K562 (cell line): ENCODE measurements around the gene ADM5. TPM values are rescaled to one million over a fixed set of nuclear protein-coding genes. Genes with fewer than 3 reads are reported as not detected.

Source experiments
- CBFB ChIP-seq: sonication (generic); formaldehyde crosslinking; IDR thresholded peaks from 2 replicates; pipeline ENCODE4 v1.4.0; 2020; ENCODE audit warnings: mild to moderate bottlenecking, missing genetic modification reagents
- CBX3 ChIP-seq, 2 experiments: IDR thresholded peaks; 1 replicate in 1 of 2; 2 replicates in 1 of 2; pipeline ENCODE4 v1.6.1; 2012; ENCODE audit warnings: inconsistent platforms in 2 of 2, low read length in 2 of 2, borderline replicate concordance in 1 of 2, control low read depth in 1 of 2
- E2F3 ChIP-seq: fragments of 250-450 bp; sonication (Bioruptor Pico); IDR thresholded peaks from 2 replicates; pipeline ENCODE4 v1.4.0; 2020; ENCODE audit warnings: mild to moderate bottlenecking
- HIVEP1 ChIP-seq: fragments of 250-450 bp; sonication (Bioruptor Pico); IDR thresholded peaks from 2 replicates; pipeline ENCODE4 v1.4.0; 2020; ENCODE audit warnings: mild to moderate bottlenecking
- KAT7 ChIP-seq: sonication (generic); formaldehyde crosslinking; IDR thresholded peaks from 2 replicates; pipeline ENCODE4 v1.8.0; 2022; ENCODE audit warnings: missing genetic modification reagents, mild to moderate bottlenecking, borderline replicate concordance
- OTX1 ChIP-seq: fragments of 450-650 bp; formaldehyde crosslinking; IDR thresholded peaks from 2 replicates; pipeline ENCODE4 v1.4.0; 2022; ENCODE audit warnings: mild to moderate bottlenecking
- PHF8 ChIP-seq: fragments of 200-600 bp; sonication (generic); IDR thresholded peaks from 2 replicates; pipeline ENCODE4 v1.6.1; 2012; ENCODE audit warnings: mixed run types, mild to moderate bottlenecking, inconsistent platforms, low read length, moderate library complexity, borderline replicate concordance
- PTBP1 ChIP-seq: fragments of 200-400 bp; formaldehyde crosslinking; IDR thresholded peaks from 2 replicates; pipeline ENCODE4 v1.6.1; 2017; ENCODE audit warnings: low read depth, low read length
- PYGO2 ChIP-seq: fragments of 450-650 bp; IDR thresholded peaks from 2 replicates; pipeline ENCODE4 v1.6.1; 2016; ENCODE audit warnings: mild to moderate bottlenecking, missing genetic modification characterization, moderate library complexity, missing compliant biosample characterization
- SRSF1 ChIP-seq: fragments of 200-400 bp; formaldehyde crosslinking; IDR thresholded peaks from 2 replicates; pipeline ENCODE4 v1.6.1; 2017; ENCODE audit warnings: mild to moderate bottlenecking, low read depth, low read length, moderate library complexity
- ZNF717 ChIP-seq: fragments of 250-450 bp; sonication (Bioruptor Pico); IDR thresholded peaks from 2 replicates; pipeline ENCODE4 v1.5.0; 2021
- ZNF778 ChIP-seq: fragments of 450-650 bp; formaldehyde crosslinking; IDR thresholded peaks from 2 replicates; pipeline ENCODE4 v1.4.0; 2020; ENCODE audit warnings: mild to moderate bottlenecking, moderate library complexity
- polyA plus RNA-seq, 8 experiments: library from polyadenylated mRNA; depleted of rRNA in 4 of 8; stranded (reverse) in 5 of 8; unstranded in 3 of 8; fragments of >200 nt; fragmentation: Nextera tagmentation in 2 of 8; fragmentation: Illumina TruSeq in 1 of 8; extraction: Ambion mirVana in 2 of 8; extraction: Trizol in 1 of 8; gene quantifications; 2 replicates each; pipeline versions ENCODE4 v1.2.1 to v1.2.3, GENCODE V29; 2011 to 2014; ENCODE audit warnings: inconsistent platforms in 1 of 8, missing spikeins in 1 of 8
- total RNA-seq, 7 experiments: library from RNA; depleted of rRNA in 6 of 7; stranded (reverse); fragments of >200 nt in 6 of 7; fragmentation: Illumina TruSeq in 2 of 7; extraction: Trizol in 2 of 7; gene quantifications; 2 replicates each; pipeline versions ENCODE4 v1.2.1 to v1.2.3, GENCODE V29; 2011 to 2021; ENCODE audit warnings: low replicate concordance in 1 of 7
- TF ChIP-seq, protein P1 (sequence below): sonication (generic); formaldehyde crosslinking; IDR thresholded peaks from 2 replicates; pipeline ENCODE4 v1.4.0; 2020; ENCODE audit warnings: mild to moderate bottlenecking, missing genetic modification reagents
- TF ChIP-seq, protein P2 (sequence below): fragments of 250-450 bp; sonication (Bioruptor Pico); IDR thresholded peaks from 2 replicates; pipeline ENCODE4 v1.5.0; 2022; ENCODE audit warnings: mild to moderate bottlenecking
- TF ChIP-seq, protein P3 (sequence below): sonication (generic); formaldehyde crosslinking; IDR thresholded peaks from 2 replicates; pipeline ENCODE4 v1.8.0; 2022; ENCODE audit warnings: missing genetic modification reagents, mild to moderate bottlenecking, borderline replicate concordance
- TF ChIP-seq, protein P4 (sequence below): fragments of 450-650 bp; formaldehyde crosslinking; IDR thresholded peaks from 2 replicates; pipeline ENCODE4 v1.4.0; 2020; ENCODE audit warnings: mild to moderate bottlenecking
- TF ChIP-seq, protein P5 (sequence below): sonication (generic); formaldehyde crosslinking; IDR thresholded peaks from 2 replicates; pipeline ENCODE4 v1.8.0; 2022; ENCODE audit warnings: missing genetic modification reagents, mild to moderate bottlenecking, borderline replicate concordance
- TF ChIP-seq, protein P6 (sequence below): fragments of 250-450 bp; sonication (Bioruptor Pico); IDR thresholded peaks from 2 replicates; pipeline ENCODE4 v1.8.0; 2021; ENCODE audit warnings: borderline replicate concordance, mild to moderate bottlenecking, moderate library complexity; ENCODE audit not compliant: poor library complexity, severe bottlenecking

ADM5 gene
- total and polyA plus RNA-seq, 9 of the 15 experiments (the other 6 are each of a cell fraction or from before 2014, with no cell fraction given): 0.13 to 8.4 (median 2.0) TPM; not detected in 1

DNA sequence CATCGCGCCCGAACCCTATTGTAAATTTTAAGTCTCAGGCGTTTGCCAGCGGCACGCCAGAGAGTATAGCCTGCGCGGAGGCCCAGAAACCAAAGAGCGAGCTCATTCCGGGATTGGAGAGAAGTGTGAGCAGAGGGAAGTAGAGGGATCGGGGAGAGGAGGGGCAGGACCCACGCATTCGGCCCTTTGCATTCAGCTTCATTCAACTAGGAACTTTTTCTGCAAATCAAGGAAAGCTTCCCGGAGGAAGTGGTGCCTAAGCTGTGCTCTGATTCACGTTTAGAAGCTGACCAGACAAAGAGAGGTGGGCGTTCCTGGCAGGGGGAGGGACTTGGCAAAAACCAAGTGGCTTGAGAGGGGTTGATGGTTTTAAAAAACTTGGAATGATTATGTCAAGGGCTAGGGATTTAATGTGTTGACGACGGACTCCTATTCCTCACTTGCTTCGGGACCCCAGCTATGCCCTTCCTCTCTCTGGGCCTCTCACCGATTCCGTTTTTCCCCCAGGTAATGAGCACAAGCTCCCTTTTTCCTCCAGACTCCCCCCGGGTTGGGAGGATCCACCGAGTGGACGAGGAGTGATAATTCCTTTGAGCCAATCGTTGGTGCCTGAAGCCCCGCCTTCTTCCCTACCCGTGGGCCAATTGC lies 13.1 kb upstream of the ADM5 start (continued):
- TF ChIP-seq, protein P1, sequence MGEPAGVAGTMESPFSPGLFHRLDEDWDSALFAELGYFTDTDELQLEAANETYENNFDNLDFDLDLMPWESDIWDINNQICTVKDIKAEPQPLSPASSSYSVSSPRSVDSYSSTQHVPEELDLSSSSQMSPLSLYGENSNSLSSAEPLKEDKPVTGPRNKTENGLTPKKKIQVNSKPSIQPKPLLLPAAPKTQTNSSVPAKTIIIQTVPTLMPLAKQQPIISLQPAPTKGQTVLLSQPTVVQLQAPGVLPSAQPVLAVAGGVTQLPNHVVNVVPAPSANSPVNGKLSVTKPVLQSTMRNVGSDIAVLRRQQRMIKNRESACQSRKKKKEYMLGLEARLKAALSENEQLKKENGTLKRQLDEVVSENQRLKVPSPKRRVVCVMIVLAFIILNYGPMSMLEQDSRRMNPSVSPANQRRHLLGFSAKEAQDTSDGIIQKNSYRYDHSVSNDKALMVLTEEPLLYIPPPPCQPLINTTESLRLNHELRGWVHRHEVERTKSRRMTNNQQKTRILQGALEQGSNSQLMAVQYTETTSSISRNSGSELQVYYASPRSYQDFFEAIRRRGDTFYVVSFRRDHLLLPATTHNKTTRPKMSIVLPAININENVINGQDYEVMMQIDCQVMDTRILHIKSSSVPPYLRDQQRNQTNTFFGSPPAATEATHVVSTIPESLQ: no peak
- TF ChIP-seq PYGO2 (no peak), CBFB (CRISPR knock-in tag) (no peak), PHF8 (peak; percentile 63; the same call in 1 of the 2 replicates), E2F3 (CRISPR knock-in tag) (no peak), ZNF717 (CRISPR knock-in tag) (no peak), HIVEP1 (CRISPR knock-in tag) (no peak), CBX3 (IDR thresholded peaks at IDR 0.05; ENCODE audit: borderline replicate concordance in 1 of 2, low read length in 2 of 2) (peak in 1 of 2 experiments; percentile 56; a peak in 1 of 3 replicates), ZNF778 (no peak), OTX1 (CRISPR knock-in tag) (0 out of 2 replicates have a peak, but pooled peaks have one; percentile 5), PTBP1 (peak; percentile 91), SRSF1 (no peak), KAT7 (peak; percentile 86; the same call in 1 of the 2 replicates)
- TF ChIP-seq, protein P2, sequence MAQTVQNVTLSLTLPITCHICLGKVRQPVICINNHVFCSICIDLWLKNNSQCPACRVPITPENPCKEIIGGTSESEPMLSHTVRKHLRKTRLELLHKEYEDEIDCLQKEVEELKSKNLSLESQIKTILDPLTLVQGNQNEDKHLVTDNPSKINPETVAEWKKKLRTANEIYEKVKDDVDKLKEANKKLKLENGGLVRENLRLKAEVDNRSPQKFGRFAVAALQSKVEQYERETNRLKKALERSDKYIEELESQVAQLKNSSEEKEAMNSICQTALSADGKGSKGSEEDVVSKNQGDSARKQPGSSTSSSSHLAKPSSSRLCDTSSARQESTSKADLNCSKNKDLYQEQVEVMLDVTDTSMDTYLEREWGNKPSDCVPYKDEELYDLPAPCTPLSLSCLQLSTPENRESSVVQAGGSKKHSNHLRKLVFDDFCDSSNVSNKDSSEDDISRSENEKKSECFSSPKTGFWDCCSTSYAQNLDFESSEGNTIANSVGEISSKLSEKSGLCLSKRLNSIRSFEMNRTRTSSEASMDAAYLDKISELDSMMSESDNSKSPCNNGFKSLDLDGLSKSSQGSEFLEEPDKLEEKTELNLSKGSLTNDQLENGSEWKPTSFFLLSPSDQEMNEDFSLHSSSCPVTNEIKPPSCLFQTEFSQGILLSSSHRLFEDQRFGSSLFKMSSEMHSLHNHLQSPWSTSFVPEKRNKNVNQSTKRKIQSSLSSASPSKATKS (CRISPR knock-in tag): no peak
- TF ChIP-seq, protein P3, sequence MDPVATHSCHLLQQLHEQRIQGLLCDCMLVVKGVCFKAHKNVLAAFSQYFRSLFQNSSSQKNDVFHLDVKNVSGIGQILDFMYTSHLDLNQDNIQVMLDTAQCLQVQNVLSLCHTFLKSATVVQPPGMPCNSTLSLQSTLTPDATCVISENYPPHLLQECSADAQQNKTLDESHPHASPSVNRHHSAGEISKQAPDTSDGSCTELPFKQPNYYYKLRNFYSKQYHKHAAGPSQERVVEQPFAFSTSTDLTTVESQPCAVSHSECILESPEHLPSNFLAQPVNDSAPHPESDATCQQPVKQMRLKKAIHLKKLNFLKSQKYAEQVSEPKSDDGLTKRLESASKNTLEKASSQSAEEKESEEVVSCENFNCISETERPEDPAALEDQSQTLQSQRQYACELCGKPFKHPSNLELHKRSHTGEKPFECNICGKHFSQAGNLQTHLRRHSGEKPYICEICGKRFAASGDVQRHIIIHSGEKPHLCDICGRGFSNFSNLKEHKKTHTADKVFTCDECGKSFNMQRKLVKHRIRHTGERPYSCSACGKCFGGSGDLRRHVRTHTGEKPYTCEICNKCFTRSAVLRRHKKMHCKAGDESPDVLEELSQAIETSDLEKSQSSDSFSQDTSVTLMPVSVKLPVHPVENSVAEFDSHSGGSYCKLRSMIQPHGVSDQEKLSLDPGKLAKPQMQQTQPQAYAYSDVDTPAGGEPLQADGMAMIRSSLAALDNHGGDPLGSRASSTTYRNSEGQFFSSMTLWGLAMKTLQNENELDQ (CRISPR knock-in tag): peak; percentile 46; the same call in 1 of the 2 replicates
- TF ChIP-seq, protein P4, sequence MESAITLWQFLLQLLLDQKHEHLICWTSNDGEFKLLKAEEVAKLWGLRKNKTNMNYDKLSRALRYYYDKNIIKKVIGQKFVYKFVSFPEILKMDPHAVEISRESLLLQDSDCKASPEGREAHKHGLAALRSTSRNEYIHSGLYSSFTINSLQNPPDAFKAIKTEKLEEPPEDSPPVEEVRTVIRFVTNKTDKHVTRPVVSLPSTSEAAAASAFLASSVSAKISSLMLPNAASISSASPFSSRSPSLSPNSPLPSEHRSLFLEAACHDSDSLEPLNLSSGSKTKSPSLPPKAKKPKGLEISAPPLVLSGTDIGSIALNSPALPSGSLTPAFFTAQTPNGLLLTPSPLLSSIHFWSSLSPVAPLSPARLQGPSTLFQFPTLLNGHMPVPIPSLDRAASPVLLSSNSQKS (CRISPR knock-in tag): no peak
- TF ChIP-seq, protein P5, sequence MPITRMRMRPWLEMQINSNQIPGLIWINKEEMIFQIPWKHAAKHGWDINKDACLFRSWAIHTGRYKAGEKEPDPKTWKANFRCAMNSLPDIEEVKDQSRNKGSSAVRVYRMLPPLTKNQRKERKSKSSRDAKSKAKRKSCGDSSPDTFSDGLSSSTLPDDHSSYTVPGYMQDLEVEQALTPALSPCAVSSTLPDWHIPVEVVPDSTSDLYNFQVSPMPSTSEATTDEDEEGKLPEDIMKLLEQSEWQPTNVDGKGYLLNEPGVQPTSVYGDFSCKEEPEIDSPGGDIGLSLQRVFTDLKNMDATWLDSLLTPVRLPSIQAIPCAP (CRISPR knock-in tag): no peak
- TF ChIP-seq, protein P6, sequence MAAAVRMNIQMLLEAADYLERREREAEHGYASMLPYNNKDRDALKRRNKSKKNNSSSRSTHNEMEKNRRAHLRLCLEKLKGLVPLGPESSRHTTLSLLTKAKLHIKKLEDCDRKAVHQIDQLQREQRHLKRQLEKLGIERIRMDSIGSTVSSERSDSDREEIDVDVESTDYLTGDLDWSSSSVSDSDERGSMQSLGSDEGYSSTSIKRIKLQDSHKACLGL: no peak
